Mesodermal cell (in vitro differentiated cells): ENCODE results near the gene ANO8.

Experiments
- H3K27ac ChIP-seq: 2 replicates; pipeline ENCODE4 v1.7.0; 2013; ENCODE audit warnings: mild to moderate bottlenecking, low read depth, low read length, moderate library complexity; ENCODE audit not compliant: severe bottlenecking
- H3K36me3 ChIP-seq: 2 replicates; pipeline ENCODE4 v1.7.1; 2013; ENCODE audit warnings: mild to moderate bottlenecking, low read length, moderate library complexity; ENCODE audit not compliant: control insufficient read depth, insufficient read depth
- H3K4me1 ChIP-seq: one replicate; pipeline ENCODE4 v1.7.1; 2013; ENCODE audit warnings: mild to moderate bottlenecking, low read length; ENCODE audit not compliant: insufficient read depth, control insufficient read depth, poor library complexity, severe bottlenecking
- H3K4me3 ChIP-seq: 2 replicates; pipeline ENCODE4 v1.7.0; 2013; ENCODE audit warnings: low read length, control low read depth, mild to moderate bottlenecking; ENCODE audit not compliant: insufficient read depth, poor library complexity, severe bottlenecking; ENCODE audit errors: extremely low read depth
- H3K9me3 ChIP-seq: 2 replicates; pipeline ENCODE4 v1.7.1; 2013; ENCODE audit warnings: mild to moderate bottlenecking, low read length, moderate library complexity; ENCODE audit not compliant: control insufficient read depth
- WGBS, 2 experiments: methylation state at CpG; one replicate each; pipeline ENCODE4 v1.1.5; 2013; ENCODE audit warnings: missing lambda C conversion rate in 2 of 2; ENCODE audit not compliant: insufficient coverage in 2 of 2; 5-methylcytosine and 5-hydroxymethylcytosine counted together

The ANO8 gene

DNA sequence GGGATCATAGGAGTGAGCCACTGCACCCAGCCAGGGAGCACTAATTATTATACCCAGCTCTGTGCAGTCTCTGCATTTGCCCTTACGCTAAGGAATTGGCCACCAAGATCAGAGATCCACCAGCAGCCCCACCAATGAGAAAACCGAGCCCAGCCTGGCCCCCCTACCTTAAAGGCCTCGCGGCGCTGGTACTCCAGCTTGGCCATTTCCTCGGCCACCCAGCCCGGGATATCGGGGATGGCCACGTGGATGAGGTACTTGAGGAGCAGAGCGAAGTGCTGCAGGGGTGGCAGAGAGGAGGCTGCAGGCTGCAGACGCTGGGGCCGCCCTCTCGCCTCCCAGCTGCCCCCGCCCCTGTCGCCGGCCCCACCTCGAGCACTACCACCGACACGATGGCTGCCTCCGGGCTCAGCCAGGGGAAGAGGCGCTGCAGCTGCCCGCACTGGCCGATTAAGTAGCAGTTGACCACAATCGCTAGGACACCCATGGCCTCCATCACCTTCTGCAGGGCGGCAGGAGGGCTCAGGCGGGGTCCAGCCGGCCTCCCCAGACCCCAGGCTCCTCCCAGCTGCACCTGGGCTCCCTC lies 7.5 kb downstream of the ANO8 start:
- H3K4me1 ChIP-seq, result peaks cover 18% of the 10 kb centered on the region
- 74 to 76% methylated on average over 25 to 27 of the region's 27 CpGs for WGBS, 2 experiments
- peaks cover 26% of the 10 kb centered on the region for H3K36me3 ChIP-seq
- no peak overlapping the region for H3K4me3 ChIP-seq
- no peaks in the 10 kb centered on the region for H3K9me3 ChIP-seq
- H3K27ac ChIP-seq, result no peak overlapping the region

DNA sequence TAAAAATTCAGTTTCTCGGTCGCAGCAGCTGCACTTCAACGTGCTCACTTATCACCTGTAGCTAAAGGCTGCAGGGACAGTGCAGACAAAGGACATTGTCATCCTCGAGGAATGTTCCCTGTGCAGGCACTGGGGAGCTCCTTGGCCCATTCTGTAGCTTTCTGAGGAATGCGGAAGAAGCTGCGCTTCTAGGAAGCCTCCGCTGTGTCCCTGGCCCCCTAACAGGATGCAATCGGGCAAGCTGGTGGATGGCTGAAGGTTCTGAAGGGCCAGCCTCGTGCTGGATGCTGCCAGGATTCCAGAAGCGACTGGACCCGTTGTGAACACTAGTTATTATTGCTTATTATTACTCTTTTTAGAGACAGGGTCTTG lies 8.1 kb downstream of the ANO8 start:
- H3K36me3 ChIP-seq, result peaks cover 31% of the 10 kb centered on the region
- WGBS, 2 experiments, result 68 to 76% methylated on average over 8 to 9 of the region's 11 CpGs
- no peaks in the 10 kb centered on the region for H3K9me3 ChIP-seq
- no peak overlapping the region for H3K4me3 ChIP-seq
- peaks cover 18% of the 10 kb centered on the region for H3K4me1 ChIP-seq
- no peak overlapping the region for H3K27ac ChIP-seq

DNA sequence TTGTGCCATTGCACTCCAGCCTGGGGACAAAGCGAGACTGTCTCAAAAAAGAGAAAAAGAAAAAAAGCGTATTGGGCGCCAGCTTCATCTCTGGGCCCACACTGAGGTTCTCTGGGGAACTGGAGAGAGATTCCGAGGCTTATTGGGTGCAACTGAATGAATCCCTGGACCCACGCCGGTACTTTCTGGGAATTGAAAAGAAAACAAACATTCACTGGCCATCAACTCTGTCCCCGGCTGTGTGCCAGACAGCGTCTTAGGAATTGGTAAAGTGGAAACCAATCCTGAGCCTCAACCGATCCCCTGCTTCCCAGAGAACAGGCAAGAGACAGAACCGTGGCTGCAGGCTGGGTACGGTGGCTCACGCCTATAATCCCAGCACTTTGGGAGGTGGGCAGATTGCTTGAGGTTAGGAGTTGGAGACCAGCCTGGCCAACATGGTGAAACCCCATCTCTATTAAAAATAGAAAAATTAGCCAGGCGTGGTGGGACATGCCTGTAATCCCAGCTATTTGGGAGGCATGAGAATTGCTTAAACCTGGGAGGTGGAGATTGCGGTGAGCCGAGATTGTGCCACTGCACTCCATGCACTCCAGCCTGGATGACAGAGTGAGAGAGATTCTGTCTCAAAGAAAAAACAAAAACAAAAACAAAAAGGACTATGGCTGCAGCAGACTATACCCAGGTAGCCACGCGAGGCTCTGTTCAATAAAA lies 8.6 kb downstream of the ANO8 start:
- 93 to 95% methylated on average over 15 to 16 of the region's 17 CpGs for WGBS, 2 experiments
- Histone ChIP-seq H3K4me3 (no peak overlapping the region), H3K4me1 (peaks cover 18% of the 10 kb centered on the region), H3K27ac (no peak overlapping the region), H3K36me3 (peaks cover 29% of the 10 kb centered on the region), H3K9me3 (no peaks in the 10 kb centered on the region)

DNA sequence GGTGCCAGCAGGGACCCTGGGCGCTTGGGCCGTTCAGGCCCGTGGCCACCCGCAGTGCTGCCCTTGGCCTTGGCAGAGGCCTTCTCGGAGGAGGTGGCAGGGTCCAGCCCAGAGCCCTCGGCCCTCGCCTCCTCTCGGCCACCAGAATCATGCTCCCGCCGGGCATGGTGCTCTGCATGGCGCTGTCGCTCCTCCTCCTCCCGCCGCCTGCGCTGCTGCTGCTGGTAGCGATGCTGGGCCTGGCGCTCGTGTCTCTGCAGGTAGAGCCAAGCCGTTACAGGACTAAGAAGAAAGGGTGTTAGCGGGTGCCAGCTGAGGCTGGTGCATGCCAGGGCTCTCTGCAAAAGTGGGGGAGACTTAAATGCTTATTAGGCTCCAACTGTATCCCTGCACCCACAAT lies 9.5 kb downstream of the ANO8 start:
- H3K4me3 ChIP-seq, result no peak overlapping the region
- H3K4me1 ChIP-seq, result peaks cover 18% of the 10 kb centered on the region
- peaks cover 30% of the 10 kb centered on the region for H3K36me3 ChIP-seq
- H3K27ac ChIP-seq, result no peak overlapping the region
- WGBS, 2 experiments, result 95 to 96% methylated on average over 13 to 20 of the region's 20 CpGs
- H3K9me3 ChIP-seq, result no peaks in the 10 kb centered on the region

DNA sequence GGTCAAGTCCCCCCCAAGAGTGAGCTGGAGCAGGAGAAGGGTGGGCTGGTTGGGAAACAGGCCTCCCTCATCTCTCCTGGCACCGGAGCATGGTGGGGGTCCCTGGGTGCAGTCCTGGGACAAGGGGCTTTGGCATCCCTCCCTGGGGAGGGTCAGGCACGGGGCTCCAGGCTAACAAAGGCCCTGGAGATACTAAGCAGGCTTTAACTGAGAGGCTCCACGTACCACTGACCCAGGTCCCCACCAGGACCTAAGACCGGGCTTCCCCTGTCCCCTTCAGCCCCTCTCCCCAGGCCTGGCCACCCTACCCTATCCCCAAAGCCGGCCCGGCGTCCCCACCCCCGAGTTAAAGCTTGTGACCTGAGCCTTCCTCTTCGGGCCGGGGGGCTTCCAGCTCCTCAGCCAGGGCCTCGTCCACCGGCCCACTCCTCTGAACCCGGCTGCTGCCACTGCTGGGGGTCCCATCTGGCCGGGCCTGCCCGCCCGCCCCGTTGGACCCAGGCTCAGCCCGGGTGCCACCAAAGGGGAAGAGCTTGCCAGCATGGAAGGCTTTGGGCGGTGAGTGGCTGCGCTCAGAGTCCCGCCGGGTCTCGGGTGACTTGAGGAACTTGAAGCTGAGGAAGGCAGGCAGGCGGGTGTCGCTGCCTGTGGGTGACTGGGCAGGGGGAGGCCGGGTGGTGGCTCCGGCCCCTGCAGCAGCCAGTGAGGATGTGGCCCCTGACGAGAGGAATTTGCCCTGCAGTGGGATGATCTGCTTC lies 10.1 kb downstream of the ANO8 start:
- Histone ChIP-seq H3K4me1 (peaks cover 18% of the 10 kb centered on the region), H3K27ac (no peak overlapping the region), H3K4me3 (no peak overlapping the region), H3K9me3 (no peaks in the 10 kb centered on the region), H3K36me3 (peaks cover 32% of the 10 kb centered on the region)
- 93 to 95% methylated on average over 25 to 27 of the region's 28 CpGs for WGBS, 2 experiments

DNA sequence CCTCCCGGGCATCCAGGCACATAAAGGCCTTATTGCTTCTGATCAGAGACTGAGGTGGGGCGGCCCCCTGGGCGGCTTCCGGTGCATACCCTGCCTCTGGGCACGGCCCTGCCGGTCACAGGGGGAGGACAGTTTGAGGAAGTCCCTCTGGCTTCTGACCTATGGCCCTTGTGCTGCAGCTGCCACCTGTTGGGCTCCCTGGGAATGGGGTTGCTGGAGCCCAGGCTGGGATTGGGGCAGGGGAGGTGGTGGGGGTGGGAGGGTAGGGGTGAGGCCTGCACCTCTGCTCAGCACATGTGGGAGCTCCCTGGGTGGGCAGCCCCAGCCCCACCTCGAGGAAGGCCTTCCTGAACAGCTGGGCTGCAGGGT lies 10.7 kb downstream of the ANO8 start:
- 91% methylated on average over 5 to 7 of the region's 7 CpGs for WGBS, 2 experiments

DNA sequence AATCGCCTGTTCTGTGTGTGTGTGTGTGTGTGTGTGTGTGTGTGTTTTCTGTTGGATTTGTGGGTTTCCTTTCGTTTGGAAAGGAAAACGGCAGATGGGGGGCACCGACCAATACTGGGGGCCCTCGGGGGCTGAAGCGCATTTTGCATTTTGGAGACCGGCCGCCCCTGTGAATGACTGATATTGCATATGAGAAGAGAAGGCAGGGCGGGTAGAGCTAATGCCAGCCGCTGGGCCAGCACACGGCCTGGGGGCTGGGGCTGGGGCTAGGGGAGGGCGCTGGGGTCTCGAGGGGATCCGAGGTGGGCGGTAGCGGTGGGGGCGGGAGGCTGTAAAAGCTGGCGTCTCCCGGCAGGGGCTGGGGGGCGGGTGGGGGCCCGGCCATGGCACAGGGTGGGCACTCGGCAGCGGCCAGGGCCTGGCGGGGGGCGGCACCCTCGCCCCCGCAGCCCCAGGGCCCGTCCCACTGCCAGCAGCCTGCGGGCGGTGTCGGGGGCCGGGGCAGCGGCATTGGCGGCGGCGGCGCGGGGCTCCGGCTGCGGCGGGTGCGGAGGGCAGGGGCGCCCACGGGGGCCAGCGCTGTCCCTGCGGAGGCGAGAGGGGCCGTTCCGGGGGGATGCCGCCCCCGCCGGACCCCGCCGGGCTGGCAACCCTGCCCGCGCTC lies 11.2 kb downstream of the ANO8 start:
- Histone ChIP-seq H3K36me3 (peaks cover 43% of the 10 kb centered on the region), H3K4me3 (no peak overlapping the region), H3K9me3 (no peaks in the 10 kb centered on the region), H3K4me1 (peaks cover 13% of the 10 kb centered on the region), H3K27ac (no peak overlapping the region)
- WGBS, 2 experiments, result 90 to 98% methylated on average over 26 to 44 of the region's 56 CpGs

More for the DNA sequence above, 10.7 kb downstream of the ANO8 start:
- H3K4me1 ChIP-seq, result peaks cover 16% of the 10 kb centered on the region
- H3K36me3 ChIP-seq, result peaks cover 38% of the 10 kb centered on the region
- no peak overlapping the region for H3K4me3 ChIP-seq
- no peaks in the 10 kb centered on the region for H3K9me3 ChIP-seq
- H3K27ac ChIP-seq, result no peak overlapping the region

DNA sequence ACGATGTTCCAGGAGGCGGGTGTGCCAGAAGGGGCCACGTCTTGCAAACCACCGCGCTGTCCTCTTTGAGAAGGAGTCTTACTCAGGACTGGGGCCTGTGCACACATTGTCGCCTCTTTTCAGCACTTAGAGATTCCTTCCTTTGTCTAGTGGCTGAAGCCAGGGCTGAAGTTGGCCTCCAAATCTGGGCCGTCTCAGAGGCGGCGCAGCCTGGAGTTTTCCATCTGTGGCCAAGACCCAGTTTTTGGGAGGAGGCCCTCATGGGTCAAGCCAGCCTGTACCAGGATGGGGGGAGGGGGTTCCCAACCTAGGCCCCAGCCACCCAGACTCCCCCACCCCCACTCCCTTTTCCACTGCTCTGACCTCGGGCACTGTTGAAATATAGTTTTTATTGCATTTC lies 11.8 kb downstream of the ANO8 start:
- Histone ChIP-seq H3K4me1 (peaks cover 13% of the 10 kb centered on the region), H3K36me3 (peaks cover 45% of the 10 kb centered on the region), H3K27ac (peak overlapping the region; percentile 33), H3K9me3 (no peaks in the 10 kb centered on the region), H3K4me3 (no peak overlapping the region)
- WGBS, 2 experiments, result 96% methylated on average over 6 to 9 of the region's 10 CpGs

DNA sequence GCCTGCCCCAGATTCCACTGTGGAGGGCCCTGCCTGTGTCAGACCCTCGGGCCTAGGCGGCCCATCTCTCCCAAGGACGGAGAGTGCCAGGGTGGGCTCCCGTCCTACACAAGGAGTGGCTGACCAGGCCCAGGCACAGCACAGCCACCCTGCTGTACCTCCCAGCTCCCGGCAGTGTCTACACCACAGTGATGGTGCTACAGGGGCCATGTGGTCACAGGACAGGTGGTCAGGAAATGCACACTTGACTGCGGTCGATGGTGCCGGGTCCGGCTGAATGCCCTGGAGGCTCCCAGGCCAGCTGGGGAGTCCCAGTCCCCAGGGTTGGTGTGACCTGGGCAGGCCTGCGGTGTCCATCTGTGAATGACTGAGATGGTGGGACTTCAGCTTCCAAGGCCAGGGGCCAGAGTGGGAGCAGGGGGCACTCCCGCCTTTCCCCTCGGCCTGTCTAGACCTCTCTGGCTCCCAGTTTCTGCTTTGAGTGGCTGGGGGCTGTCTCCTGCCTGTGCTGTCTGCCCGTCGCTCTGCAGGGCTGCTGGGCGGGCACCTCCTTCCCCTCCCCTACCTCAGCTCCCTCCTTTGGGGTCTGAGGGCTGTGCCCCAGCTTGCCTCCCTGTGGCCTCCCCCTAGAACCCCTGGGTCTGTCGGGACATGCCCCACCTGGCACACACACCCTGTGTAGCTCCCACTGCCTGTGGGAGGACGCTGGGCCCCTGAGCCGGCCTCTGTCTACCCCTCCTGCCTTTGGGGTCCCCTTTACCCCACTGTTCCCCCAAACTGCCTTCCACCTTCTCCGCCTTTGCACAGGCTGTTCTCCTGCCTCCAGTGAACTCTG lies 12.8 kb downstream of the ANO8 start:
- H3K4me3 ChIP-seq, result no peak overlapping the region
- peaks cover 7% of the 10 kb centered on the region for H3K4me1 ChIP-seq
- peaks cover 53% of the 10 kb centered on the region for H3K36me3 ChIP-seq
- WGBS, 2 experiments, result 96 to 97% methylated on average over 15 to 18 of the region's 19 CpGs
- H3K9me3 ChIP-seq, result no peaks in the 10 kb centered on the region
- peak overlapping the region; percentile 33 for H3K27ac ChIP-seq

DNA sequence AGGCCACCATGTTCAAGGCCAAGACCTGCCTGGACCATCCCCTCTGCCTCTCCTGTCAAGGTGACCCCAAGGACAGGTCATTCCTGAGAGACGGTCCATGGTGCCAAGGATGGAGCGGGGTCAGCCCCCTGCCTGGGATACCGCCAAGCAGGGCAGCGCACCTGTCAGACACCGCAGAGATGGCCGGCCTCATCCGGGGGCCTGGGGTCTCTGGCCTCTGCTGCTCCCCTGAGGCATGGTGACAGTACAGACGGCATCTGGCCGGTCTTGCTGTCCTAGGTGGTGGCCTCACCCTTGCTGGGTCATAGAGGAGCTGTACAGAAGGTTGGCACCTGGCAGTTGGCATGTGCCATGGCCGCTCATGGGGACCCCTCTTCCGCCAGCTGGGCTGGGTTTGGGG lies 14.2 kb downstream of the ANO8 start:
- Histone ChIP-seq H3K36me3 (peaks cover 61% of the 10 kb centered on the region), H3K4me1 (no peaks in the 10 kb centered on the region), H3K9me3 (no peaks in the 10 kb centered on the region), H3K4me3 (no peak overlapping the region), H3K27ac (no peak overlapping the region)
- WGBS, 2 experiments, result 85 to 86% methylated on average over 11 of the region's 11 CpGs
